IMR-90 (cell line): ENCODE data around the gene SH3RF3. TPM values are rescaled to one million over a fixed set of nuclear protein-coding genes. Genes with fewer than 3 reads are reported as not detected.
A peak's percentile ranks its signal among the peaks of the same experiment; 100 is the strongest.

Experiments
- ATAC-seq: fragments of 200-7000 bp; cut with Tn5 transposase; 2 replicates; pipeline ENCODE4 v1.9.1; 2020; ENCODE audit warnings: low read depth, mild to moderate bottlenecking, moderate library complexity
- BruUV-seq: library from RNA; stranded (reverse); fragments of 400-500 nt; replicated peaks from 2 replicates; lab custom pipeline; 2021; lab: Mats Ljungman, UMichigan
- CTCF ChIA-PET: fragments of 300-600 bp; formaldehyde crosslinking; extraction: SDS; loops from one replicate; lab custom pipeline; 2021; ENCODE audit warnings: antibody characterized with exemption; lab: Yijun Ruan, JAX
- POLR2A ChIA-PET: fragments of 300-600 bp; sonication (Branson Sonifier 250); formaldehyde crosslinking; loops from one replicate; lab custom pipeline; 2022; ENCODE audit warnings: antibody characterized with exemption; ENCODE audit not compliant: unreplicated experiment; lab: Charles Lee
- DNase-seq: peaks from one replicate; pipeline ENCODE4 v3.0.0; 2013
- H2AFZ ChIP-seq: replicated peaks from 2 replicates; pipeline ENCODE3; 2013; ENCODE audit warnings: low read length, mild to moderate bottlenecking; ENCODE audit not compliant: poor library complexity
- H2AK5ac ChIP-seq: 2 replicates; pipeline ENCODE4 v1.6.1; 2013; ENCODE audit warnings: low read depth, low read length, inconsistent platforms
- H2AK9ac ChIP-seq: replicated peaks from 2 replicates; pipeline ENCODE3; 2013; ENCODE audit warnings: mild to moderate bottlenecking, low read depth, low read length, moderate library complexity; ENCODE audit not compliant: poor library complexity
- H2BK120ac ChIP-seq: 2 replicates; pipeline ENCODE4 v1.6.1; 2013; ENCODE audit warnings: low read depth, low read length, inconsistent platforms
- H2BK15ac ChIP-seq: 3 replicates; pipeline ENCODE4 v1.6.1; 2013; ENCODE audit warnings: low read depth, low read length, inconsistent platforms
- H2BK20ac ChIP-seq: 2 replicates; pipeline ENCODE4 v1.6.1; 2013; ENCODE audit warnings: low read depth, mild to moderate bottlenecking, inconsistent platforms, low read length, moderate library complexity
- H2BK5ac ChIP-seq: 2 replicates; pipeline ENCODE4 v1.6.1; 2013; ENCODE audit warnings: mild to moderate bottlenecking, low read depth, low read length, inconsistent platforms; ENCODE audit not compliant: poor library complexity, severe bottlenecking
- H3K14ac ChIP-seq: replicated peaks from 2 replicates; pipeline ENCODE4 v1.6.1; 2013; ENCODE audit warnings: low read depth, low read length, inconsistent platforms
- H3K18ac ChIP-seq: 2 replicates; pipeline ENCODE4 v1.6.1; 2013; ENCODE audit warnings: low read depth, low read length, control low read depth
- H3K23ac ChIP-seq: 2 replicates; pipeline ENCODE4 v1.6.1; 2013; ENCODE audit warnings: low read depth, low read length, inconsistent platforms
- H3K27ac ChIP-seq: 2 replicates; pipeline ENCODE4 v1.5.1; 2013; ENCODE audit warnings: mild to moderate bottlenecking, control low read depth, low read length; ENCODE audit not compliant: insufficient read depth
- H3K27me3 ChIP-seq: 2 replicates; pipeline ENCODE4 v1.6.1; 2013; ENCODE audit warnings: low read length; ENCODE audit not compliant: control insufficient read depth, insufficient read depth
- H3K36me3 ChIP-seq: 2 replicates; pipeline ENCODE4 v1.6.1; 2013; ENCODE audit warnings: low read length, mixed read lengths; ENCODE audit not compliant: control insufficient read depth, insufficient read depth
- H3K4ac ChIP-seq: 2 replicates; pipeline ENCODE4 v1.6.1; 2013; ENCODE audit warnings: low read depth, low read length, inconsistent platforms
- H3K4me1 ChIP-seq: 2 replicates; pipeline ENCODE4 v1.6.1; 2013; ENCODE audit warnings: low read length, mixed read lengths; ENCODE audit not compliant: control insufficient read depth, insufficient read depth
- H3K4me2 ChIP-seq: 2 replicates; pipeline ENCODE4 v1.6.1; 2013; ENCODE audit warnings: low read depth, mild to moderate bottlenecking, control low read depth, low read length, moderate library complexity
- H3K4me3 ChIP-seq: 2 replicates; pipeline ENCODE4 v1.5.1; 2013; ENCODE audit warnings: low read depth, mild to moderate bottlenecking, control low read depth, low read length, moderate library complexity; ENCODE audit not compliant: insufficient read depth
- H3K56ac ChIP-seq: 2 replicates; pipeline ENCODE4 v1.6.1; 2013; ENCODE audit warnings: low read length, inconsistent platforms; ENCODE audit not compliant: insufficient read depth; ENCODE audit errors: extremely low read depth
- H3K79me1 ChIP-seq, 2 experiments: 2 replicates each; pipeline ENCODE4 v1.6.1; 2013; ENCODE audit warnings: low read length in 2 of 2, inconsistent platforms in 1 of 2, low read depth in 1 of 2
- H3K9ac ChIP-seq: 2 replicates; pipeline ENCODE4 v1.6.1; 2013; ENCODE audit warnings: low read depth, low read length, control low read depth
- H3K9me1 ChIP-seq: 2 replicates; pipeline ENCODE4 v1.6.1; 2013; ENCODE audit warnings: low read length, inconsistent platforms; ENCODE audit not compliant: insufficient read depth
- H3K9me3 ChIP-seq: 2 replicates; pipeline ENCODE4 v1.6.1; 2013; ENCODE audit warnings: low read length; ENCODE audit not compliant: control insufficient read depth, insufficient read depth
- H4K20me1 ChIP-seq: 2 replicates; pipeline ENCODE4 v1.6.1; 2013; ENCODE audit warnings: low read length, inconsistent platforms; ENCODE audit not compliant: insufficient read depth
- H4K5ac ChIP-seq: 2 replicates; pipeline ENCODE4 v1.6.1; 2013; ENCODE audit warnings: mild to moderate bottlenecking, low read depth, low read length, control low read depth
- H4K8ac ChIP-seq, 2 experiments: 2 replicates each; pipeline ENCODE4 v1.6.1; 2013; ENCODE audit warnings: low read depth in 2 of 2, low read length in 2 of 2, control low read depth in 1 of 2, inconsistent platforms in 1 of 2
- H4K91ac ChIP-seq: 2 replicates; pipeline ENCODE4 v1.6.1; 2013; ENCODE audit warnings: low read depth, low read length, inconsistent platforms; ENCODE audit not compliant: insufficient read depth
- BHLHE40 ChIP-seq: fragments of 150-350 bp; IDR thresholded peaks from 2 replicates; pipeline ENCODE4 v1.6.1; 2016; ENCODE audit warnings: mild to moderate bottlenecking, low read depth, low read length
- POLR2A ChIP-seq: IDR thresholded peaks from 2 replicates; pipeline ENCODE4 v1.6.1; 2012; ENCODE audit warnings: mild to moderate bottlenecking, low read depth, low read length
- WGBS, 2 experiments: methylation state at CpG; one replicate each; pipeline versions ENCODE4 v1.1.5 to v1.1.7; 2013; ENCODE audit warnings: missing lambda C conversion rate in 2 of 2; ENCODE audit not compliant: insufficient read length in 1 of 2; ENCODE audit errors: extremely low coverage in 2 of 2; 5-methylcytosine and 5-hydroxymethylcytosine counted together
- dilution Hi-C: fragments of 300-500 bp; cut with HindIII; formaldehyde crosslinking; loops from one replicate; pipeline ENCODE4 v1.14.3; 2018; ENCODE audit warnings: low sequenced_read_pairs; ENCODE audit not compliant: unreplicated experiment
- in situ Hi-C: fragments of 300-500 bp; cut with MboI; formaldehyde crosslinking; loops from 3 replicates; pipeline ENCODE4 v1.14.3; 2019; ENCODE audit warnings: low sequenced_read_pairs, inconsistent platforms, mixed read lengths
- intact Hi-C: fragments of 100-400 bp; cut with micrococcal nuclease; formaldehyde crosslinking; loops from 2 replicates; pipeline ENCODE4 v1.10.0; 2022
- polyA plus RNA-seq, 3 experiments: library from polyadenylated mRNA; depleted of rRNA; stranded (reverse); fragments of >200 nt; gene quantifications; 2 replicates each; pipeline ENCODE4 v1.2.3, GENCODE V29; 2012; ENCODE audit warnings: low replicate concordance in 1 of 3
- total RNA-seq: library from RNA; depleted of rRNA; stranded (reverse); fragments of >200 nt; gene quantifications from 2 replicates; pipeline ENCODE4 v1.2.3, GENCODE V29; 2012
- TF ChIP-seq, protein P1 (sequence below): fragments of 150-350 bp; IDR thresholded peaks from 2 replicates; pipeline ENCODE4 v1.6.1; 2016; ENCODE audit warnings: low read depth, mild to moderate bottlenecking, low read length, moderate library complexity, borderline replicate concordance

Gene SH3RF3
- total and polyA plus RNA-seq, 2 of the 4 experiments (the other 2 are of a cell fraction) = 3.4 to 5.3 TPM

- dilution Hi-C loops (no loop called here), in situ Hi-C loops (no loop called here), intact Hi-C loops (no loop called here)
- H2BK15ac ChIP-seq = peak overlapping the region; percentile 31; the same call in 1 of the 3 replicates
- H3K4ac ChIP-seq = peak overlapping the region; percentile 50
- H4K91ac ChIP-seq = peak overlapping the region; percentile 56; the same call in 1 of the 2 replicates
- H2AFZ ChIP-seq = no peak overlapping the region
- H3K9me1 ChIP-seq = peaks cover 29% of the 10 kb centered on the region
- ChIA-PET CTCF (no interaction called here), POLR2A (no interaction called here)
- no peak for TF ChIP-seq POLR2A
- TF ChIP-seq, protein P1, sequence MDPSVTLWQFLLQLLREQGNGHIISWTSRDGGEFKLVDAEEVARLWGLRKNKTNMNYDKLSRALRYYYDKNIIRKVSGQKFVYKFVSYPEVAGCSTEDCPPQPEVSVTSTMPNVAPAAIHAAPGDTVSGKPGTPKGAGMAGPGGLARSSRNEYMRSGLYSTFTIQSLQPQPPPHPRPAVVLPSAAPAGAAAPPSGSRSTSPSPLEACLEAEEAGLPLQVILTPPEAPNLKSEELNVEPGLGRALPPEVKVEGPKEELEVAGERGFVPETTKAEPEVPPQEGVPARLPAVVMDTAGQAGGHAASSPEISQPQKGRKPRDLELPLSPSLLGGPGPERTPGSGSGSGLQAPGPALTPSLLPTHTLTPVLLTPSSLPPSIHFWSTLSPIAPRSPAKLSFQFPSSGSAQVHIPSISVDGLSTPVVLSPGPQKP = no peak
- TF ChIP-seq BHLHE40 = no peak
- BruUV-seq = no TSS peak
- no peaks in the 10 kb centered on the region for H3K36me3 ChIP-seq
- H3K4me3 ChIP-seq = no peak overlapping the region
- H2AK9ac ChIP-seq = no peak overlapping the region
- H2AK5ac ChIP-seq = peak overlapping the region; percentile 49; the same call in 1 of the 2 replicates
- H2BK120ac ChIP-seq = no peak overlapping the region
- H4K8ac ChIP-seq = no peak overlapping the region
- ATAC-seq (no peak), DNase-seq (no peak)
- H3K9me3 ChIP-seq = no peaks in the 10 kb centered on the region
- H3K4me2 ChIP-seq = no peak overlapping the region
- peak overlapping the region; percentile 35; the same call in 1 of the 2 replicates for H3K14ac ChIP-seq
- H4K5ac ChIP-seq = no peak overlapping the region
- H4K20me1 ChIP-seq = peaks cover 31% of the 10 kb centered on the region; the same call in 1 of the 2 replicates
- H3K4me1 ChIP-seq = peaks cover 25% of the 10 kb centered on the region
- H2BK20ac ChIP-seq = no peak overlapping the region
- no peak overlapping the region for H3K9ac ChIP-seq
- peaks cover 64 to 88% of the 10 kb centered on the region in 2 experiments for H3K79me1 ChIP-seq
- H3K23ac ChIP-seq = no peak overlapping the region
- H3K27me3 ChIP-seq = no peaks in the 10 kb centered on the region
- H3K27ac ChIP-seq = no peak overlapping the region
- no CpG with 5 or more reads among the region's 4 CpGs for WGBS, 2 experiments
- H2BK5ac ChIP-seq = no peak overlapping the region
- no peak overlapping the region for H3K56ac ChIP-seq
- peak overlapping the region; percentile 30; the same call in 1 of the 2 replicates for H3K18ac ChIP-seq
These were observed 59.9 kb downstream of the SH3RF3 start for GRCh38 chr2:109188898-109189297.
